H1 (cell line): ENCODE results near the gene LRRC18. TPM values are rescaled to one million over a fixed set of nuclear protein-coding genes. Genes with fewer than 3 reads are reported as not detected.

ENCODE experiments used
- CTCF ChIA-PET: fragments of 300-600 bp; sonication (Branson Sonifier 250); formaldehyde crosslinking; loops from one replicate; lab custom pipeline; 2021; ENCODE audit not compliant: partially characterized antibody; lab: Charles Lee
- POLR2A ChIA-PET: fragments of 300-600 bp; sonication (Branson Sonifier 250); formaldehyde crosslinking; loops from one replicate; lab custom pipeline; 2021; ENCODE audit warnings: inconsistent platforms; ENCODE audit not compliant: partially characterized antibody; lab: Charles Lee
- DNase-seq, 2 experiments: peaks; one replicate each; pipeline versions ENCODE4 v3.0.0 to v3.0.0-alpha.2; 2010 to 2022; ENCODE audit warnings: low spot score in 2 of 2, low read depth in 1 of 2, mixed read lengths in 1 of 2
- FAIRE-seq: peaks from 2 replicates; lab custom pipeline; 2011; peaks lifted over from hg19 to GRCh38; lab: Jason Lieb, UNC
- H2AFZ ChIP-seq: 2 replicates; pipeline ENCODE4 v1.8.1; 2012; ENCODE audit warnings: low read length, inconsistent platforms
- H2AK5ac ChIP-seq: 2 replicates; pipeline ENCODE4 v1.6.1; 2013; ENCODE audit warnings: low read depth, low read length
- H2BK120ac ChIP-seq: replicated peaks from 2 replicates; pipeline ENCODE3; 2013; ENCODE audit warnings: low read depth, low read length, inconsistent platforms
- H2BK12ac ChIP-seq: 2 replicates; pipeline ENCODE4 v1.6.1; 2013; ENCODE audit warnings: low read depth, low read length
- H2BK15ac ChIP-seq: 2 replicates; pipeline ENCODE4 v1.6.1; 2013; ENCODE audit warnings: low read length
- H2BK20ac ChIP-seq: 2 replicates; pipeline ENCODE4 v1.6.1; 2013; ENCODE audit warnings: low read length
- H2BK5ac ChIP-seq: 2 replicates; pipeline ENCODE4 v1.6.1; 2013; ENCODE audit warnings: low read depth, low read length
- H3K14ac ChIP-seq: 2 replicates; pipeline ENCODE4 v1.6.1; 2013; ENCODE audit warnings: inconsistent platforms; ENCODE audit not compliant: insufficient read length
- H3K18ac ChIP-seq: 2 replicates; pipeline ENCODE4 v1.6.1; 2013; ENCODE audit warnings: low read length; ENCODE audit errors: extremely low read depth
- H3K23ac ChIP-seq: 2 replicates; pipeline ENCODE4 v1.6.1; 2013; ENCODE audit warnings: inconsistent platforms; ENCODE audit not compliant: insufficient read length
- H3K23me2 ChIP-seq: 2 replicates; pipeline ENCODE4 v1.6.1; 2013; ENCODE audit warnings: low read depth, low read length
- H3K27ac ChIP-seq: 2 replicates; pipeline ENCODE4 v1.6.1; 2011; ENCODE audit warnings: low read depth, low read length, inconsistent platforms
- H3K27me3 ChIP-seq, 4 experiments: replicated peaks in 1 of 4; 1 replicate in 1 of 4; 2 replicates in 3 of 4; pipeline versions ENCODE4 v1.6.1 to v1.8.1; 2011 to 2013; ENCODE audit warnings: low read length in 3 of 4, mild to moderate bottlenecking in 3 of 4, inconsistent platforms in 2 of 4, mixed read lengths in 2 of 4, moderate library complexity in 1 of 4; ENCODE audit not compliant: control insufficient read depth in 3 of 4, insufficient read depth in 3 of 4; ENCODE audit errors: extremely low read depth in 1 of 4
- H3K36me3 ChIP-seq, 4 experiments: 2 replicates each; pipeline versions ENCODE4 v1.6.1 to v1.8.1; 2011 to 2013; ENCODE audit warnings: mild to moderate bottlenecking in 4 of 4, low read length in 3 of 4, moderate library complexity in 2 of 4, control low read depth in 1 of 4, inconsistent platforms in 1 of 4; ENCODE audit not compliant: insufficient read depth in 4 of 4, control insufficient read depth in 2 of 4
- H3K4ac ChIP-seq: replicated peaks from 2 replicates; pipeline ENCODE3; 2013; ENCODE audit warnings: low read length, low read depth, mixed read lengths, inconsistent platforms; ENCODE audit not compliant: insufficient read length
- H3K4me1 ChIP-seq, 4 experiments: replicated peaks in 1 of 4; 1 replicate in 1 of 4; 2 replicates in 3 of 4; pipeline versions ENCODE4 v1.6.1 to v1.8.1; 2011 to 2013; ENCODE audit warnings: low read length in 3 of 4, inconsistent platforms in 2 of 4, mixed read lengths in 1 of 4; ENCODE audit not compliant: insufficient read depth in 4 of 4, control insufficient read depth in 3 of 4
- H3K4me2 ChIP-seq, 2 experiments: 2 replicates each; pipeline versions ENCODE4 v1.6.1 to v1.8.1; 2011 to 2013; ENCODE audit warnings: low read depth in 2 of 2, low read length in 2 of 2, control low read depth in 1 of 2, inconsistent platforms in 1 of 2, mild to moderate bottlenecking in 1 of 2; ENCODE audit not compliant: insufficient read depth in 1 of 2
- H3K4me3 ChIP-seq, 4 experiments: fragments of 200-600, 300-600 bp in 1 of 4; sonication (generic), shearing (Covaris generic), sonication (Bioruptor Twin) in 1 of 4; 2 replicates each; pipeline versions ENCODE4 v1.5.1 to v1.8.1; 2011 to 2016; ENCODE audit warnings: low read length in 4 of 4, low read depth in 3 of 4, control low read depth in 2 of 4, inconsistent platforms in 2 of 4, mild to moderate bottlenecking in 2 of 4, mixed read lengths in 1 of 4, moderate library complexity in 1 of 4; ENCODE audit not compliant: insufficient read depth in 2 of 4; ENCODE audit errors: extremely low read depth in 1 of 4
- H3K56ac ChIP-seq: replicated peaks from 2 replicates; pipeline ENCODE3; 2013; ENCODE audit warnings: low read depth, mild to moderate bottlenecking, mixed read lengths, low read length, inconsistent platforms; ENCODE audit not compliant: insufficient read length
- H3K79me1 ChIP-seq: 2 replicates; pipeline ENCODE4 v1.6.1; 2013; ENCODE audit warnings: low read depth, low read length, control low read depth
- H3K79me2 ChIP-seq, 2 experiments: 2 replicates each; pipeline versions ENCODE4 v1.6.1 to v1.8.1; 2012 to 2013; ENCODE audit warnings: low read length in 2 of 2, mild to moderate bottlenecking in 2 of 2, inconsistent platforms in 1 of 2; ENCODE audit not compliant: insufficient read depth in 2 of 2, control insufficient read depth in 1 of 2
- H3K9ac ChIP-seq, 4 experiments: replicated peaks in 1 of 4; 1 replicate in 1 of 4; 2 replicates in 3 of 4; pipeline versions ENCODE4 v1.6.1 to v1.8.1; 2011 to 2013; ENCODE audit warnings: low read depth in 3 of 4, low read length in 3 of 4, control low read depth in 2 of 4, mild to moderate bottlenecking in 2 of 4, moderate library complexity in 2 of 4, inconsistent platforms in 1 of 4; ENCODE audit errors: extremely low read depth in 1 of 4
- H3K9me3 ChIP-seq, 2 experiments: 2 replicates each; pipeline versions ENCODE4 v1.6.1 to v1.8.1; 2012 to 2013; ENCODE audit warnings: mild to moderate bottlenecking in 2 of 2, moderate library complexity in 2 of 2, control low read depth in 1 of 2, inconsistent platforms in 1 of 2, low read depth in 1 of 2, low read length in 1 of 2, mixed read lengths in 1 of 2; ENCODE audit not compliant: insufficient read depth in 2 of 2
- H4K20me1 ChIP-seq, 2 experiments: replicated peaks in 1 of 2; 2 replicates each; pipeline versions ENCODE3 to v1.8.1; 2011 to 2013; ENCODE audit warnings: inconsistent platforms in 2 of 2, low read length in 2 of 2, mild to moderate bottlenecking in 1 of 2; ENCODE audit not compliant: insufficient read depth in 2 of 2, control insufficient read depth in 1 of 2
- H4K5ac ChIP-seq: 2 replicates; pipeline ENCODE4 v1.6.1; 2013; ENCODE audit warnings: low read length, low read depth, mixed read lengths, inconsistent platforms; ENCODE audit not compliant: insufficient read length
- H4K8ac ChIP-seq: 2 replicates; pipeline ENCODE4 v1.8.0; 2013; ENCODE audit warnings: mild to moderate bottlenecking, moderate library complexity, low read length, inconsistent platforms; ENCODE audit not compliant: insufficient read depth; ENCODE audit errors: extremely low read depth
- H4K91ac ChIP-seq: replicated peaks from 2 replicates; pipeline ENCODE3; 2013; ENCODE audit warnings: low read length, mixed read lengths, inconsistent platforms; ENCODE audit not compliant: insufficient read length
- ASH2L ChIP-seq: fragments of 200-600, 300-600 bp; sonication (generic); IDR thresholded peaks from one replicate; pipeline ENCODE4 v1.7.1; 2017; ENCODE audit warnings: low read length
- BRCA1 ChIP-seq: IDR thresholded peaks from 2 replicates; pipeline ENCODE4 v1.6.1; 2012; ENCODE audit warnings: low read depth, low read length, improper control_type of control experiment
- CTBP2 ChIP-seq: IDR thresholded peaks from 2 replicates; pipeline ENCODE4 v1.7.0; 2011; ENCODE audit warnings: borderline replicate concordance, mild to moderate bottlenecking, moderate library complexity, mixed read lengths, low read length; ENCODE audit not compliant: insufficient read depth, insufficient read length
- FOSL1 ChIP-seq: IDR thresholded peaks from 2 replicates; pipeline ENCODE4 v1.6.1; 2011; ENCODE audit warnings: mild to moderate bottlenecking, low read depth, low read length, moderate library complexity; ENCODE audit not compliant: insufficient read depth
- JUND ChIP-seq: IDR thresholded peaks from 2 replicates; pipeline ENCODE4 v1.6.1; 2011; ENCODE audit warnings: mild to moderate bottlenecking, improper control_type of control experiment, low read length
- POLR2AphosphoS5 ChIP-seq: IDR thresholded peaks from 2 replicates; pipeline ENCODE4 v1.6.1; 2011; ENCODE audit warnings: low read depth, low read length
- SIN3A ChIP-seq, 2 experiments: IDR thresholded peaks in 1 of 2; conservative IDR thresholded peaks in 1 of 2; 2 replicates each; pipeline ENCODE4 v1.6.1; 2011 to 2012; ENCODE audit warnings: low read length in 2 of 2, improper control_type of control experiment in 1 of 2, low read depth in 1 of 2, mild to moderate bottlenecking in 1 of 2
- TAF7 ChIP-seq: optimal IDR thresholded peaks from 2 replicates; pipeline ENCODE3; 2011; ENCODE audit warnings: low read depth, mild to moderate bottlenecking, inconsistent platforms, low read length, moderate library complexity, borderline replicate concordance
- TCF12 ChIP-seq: IDR thresholded peaks from 2 replicates; pipeline ENCODE4 v1.6.1; 2011; ENCODE audit warnings: low read depth, mild to moderate bottlenecking, low read length
- WGBS, 2 experiments: shearing (Covaris generic) in 1 of 2; methylation state at CpG; one replicate each; pipeline versions ENCODE4 v1.1.6 to v1.1.7; 2013 to 2015; ENCODE audit warnings: low lambda C conversion rate in 2 of 2, mixed read lengths in 2 of 2, inconsistent platforms in 1 of 2, low coverage in 1 of 2, missing lambda C conversion rate in 1 of 2; ENCODE audit not compliant: insufficient replicate concordance in 2 of 2, insufficient coverage in 1 of 2, insufficient read length in 1 of 2; ENCODE audit errors: extremely low coverage in 1 of 2, missing lambda C conversion rate in 1 of 2; 5-methylcytosine and 5-hydroxymethylcytosine counted together
- polyA plus RNA-seq, 7 experiments: library from polyadenylated mRNA; depleted of rRNA in 3 of 7; stranded (reverse) in 5 of 7; unstranded in 2 of 7; fragments of >200 nt in 5 of 7; fragments of 200-250 nt in 2 of 7; gene quantifications; 1 replicate in 5 of 7; 2 replicates in 1 of 7; 4 replicates in 1 of 7; pipeline versions ENCODE4 v1.2.1 to v1.2.3, GENCODE V29; 2011 to 2013; ENCODE audit warnings: missing spikeins in 2 of 7, mixed read lengths in 2 of 7
- total RNA-seq: library from RNA; stranded (reverse); fragmentation: NEBNext Ultra II Directional; extraction: Animal tissue kit (Norgen Biotek cat#: 25700); gene quantifications from 2 replicates; pipeline ENCODE4 v1.2.1, GENCODE V29; 2021
- TF ChIP-seq, protein P1 (sequence below): IDR thresholded peaks from 2 replicates; pipeline ENCODE4 v1.6.1; 2012; ENCODE audit warnings: low read length, inconsistent platforms

LRRC18 gene
- total and polyA plus RNA-seq, 2 of the 8 experiments (the other 6 are each of a cell fraction or from before 2014, with no cell fraction given), result not detected

DNA sequence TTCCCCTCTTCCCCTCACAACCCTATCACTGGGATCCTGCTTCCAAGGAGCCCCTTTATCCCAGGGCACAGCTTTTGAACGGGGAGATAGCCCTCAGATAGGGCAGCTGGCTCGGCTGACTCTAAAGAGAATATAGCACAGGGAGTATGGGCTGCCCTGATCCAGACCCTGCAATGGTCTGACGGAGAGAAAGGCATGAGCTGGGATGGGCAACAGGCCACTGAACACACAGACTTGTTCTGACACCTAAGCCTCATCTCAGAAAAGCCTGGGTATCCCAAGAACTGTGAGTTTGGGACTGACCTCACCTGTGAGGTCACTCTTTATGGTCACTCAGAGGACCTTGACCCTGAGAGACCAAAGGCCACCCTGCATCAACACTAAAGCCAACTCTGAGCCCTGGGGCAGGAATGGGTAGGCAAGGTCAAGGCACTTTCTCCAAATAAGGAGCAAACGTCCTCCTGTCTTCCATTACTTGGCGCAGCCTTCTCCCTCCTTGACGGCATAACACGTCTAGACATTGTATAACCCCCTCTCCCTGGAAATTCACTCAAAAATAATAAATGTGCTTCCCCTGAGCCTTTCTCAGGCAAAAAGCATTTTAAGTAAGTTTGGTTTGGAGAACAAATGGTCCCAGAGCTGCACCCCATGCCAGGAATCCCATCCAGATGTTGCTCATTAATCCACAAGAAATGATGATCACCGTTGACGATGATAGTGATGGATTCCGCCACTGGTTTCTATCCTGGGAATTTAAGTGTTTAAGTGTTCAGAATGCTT, 8.2 kb upstream of the LRRC18 start:
- Histone ChIP-seq H3K79me1 (no peaks in the 10 kb centered on the region), H3K4me1 (no peaks in the 10 kb centered on the region), H2BK12ac (no peak overlapping the region), H3K9me3 (no peaks in the 10 kb centered on the region), H4K20me1 (no peaks in the 10 kb centered on the region), H4K5ac (no peak overlapping the region), H3K4me2 (no peak overlapping the region), H3K23ac (no peak overlapping the region), H2AK5ac (no peak overlapping the region), H2BK20ac (no peak overlapping the region), H2BK120ac (no peak overlapping the region), H3K9ac (no peak overlapping the region), H3K4ac (no peak overlapping the region), H3K56ac (no peak overlapping the region), H2AFZ (no peak overlapping the region), H2BK5ac (no peak overlapping the region), H3K23me2 (no peaks in the 10 kb centered on the region), H3K36me3 (no peaks in the 10 kb centered on the region), H3K4me3 (no peak overlapping the region), H3K27me3 (no peaks in the 10 kb centered on the region), H3K79me2 (no peaks in the 10 kb centered on the region), H4K91ac (no peak overlapping the region), H4K8ac (peak overlapping the region; percentile 54; the same call in 1 of the 2 replicates), H2BK15ac (no peak overlapping the region), H3K27ac (no peak overlapping the region), H3K18ac (no peak overlapping the region), H3K14ac (no peak overlapping the region)
- FAIRE-seq, result no peak
- no peak for DNase-seq
- WGBS, 2 experiments, result 75% methylated on average over 10 of the region's 10 CpGs; no CpG with 5 or more reads in 1 of the 2 experiments
- ChIA-PET POLR2A (no interaction called here), CTCF (interaction anchor here (0.6 to 1.5 kb wide), 2 partner anchors 63 to 289 kb away, joined by 3 read pairs; no protein-coding TSS in a partner anchor)
- TF ChIP-seq SIN3A (conservative IDR thresholded peaks at IDR 0.05 in 1 of 2, IDR thresholded peaks at IDR 0.05 in 1 of 2; ENCODE audit: low read depth in 1 of 2, low read length in 2 of 2) (no peak), JUND (no peak), CTBP2 (no peak), TCF12 (no peak), ASH2L (no peak), BRCA1 (no peak), FOSL1 (no peak), TAF7 (no peak), POLR2AphosphoS5 (no peak)
- TF ChIP-seq, protein P1, sequence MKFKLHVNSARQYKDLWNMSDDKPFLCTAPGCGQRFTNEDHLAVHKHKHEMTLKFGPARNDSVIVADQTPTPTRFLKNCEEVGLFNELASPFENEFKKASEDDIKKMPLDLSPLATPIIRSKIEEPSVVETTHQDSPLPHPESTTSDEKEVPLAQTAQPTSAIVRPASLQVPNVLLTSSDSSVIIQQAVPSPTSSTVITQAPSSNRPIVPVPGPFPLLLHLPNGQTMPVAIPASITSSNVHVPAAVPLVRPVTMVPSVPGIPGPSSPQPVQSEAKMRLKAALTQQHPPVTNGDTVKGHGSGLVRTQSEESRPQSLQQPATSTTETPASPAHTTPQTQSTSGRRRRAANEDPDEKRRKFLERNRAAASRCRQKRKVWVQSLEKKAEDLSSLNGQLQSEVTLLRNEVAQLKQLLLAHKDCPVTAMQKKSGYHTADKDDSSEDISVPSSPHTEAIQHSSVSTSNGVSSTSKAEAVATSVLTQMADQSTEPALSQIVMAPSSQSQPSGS, result no peak
